Aorta (tissue), 5 donors: Measurements from ENCODE around the gene ITPRID2. TPM values are rescaled to one million over a fixed set of nuclear protein-coding genes. Genes with fewer than 3 reads are reported as not detected.

Experiments used
- ATAC-seq: fragments of 200-7000 bp; cut with Tn5 transposase; one replicate; pipeline ENCODE4 v1.9.1; 2022; ENCODE audit warnings: moderate library complexity; ENCODE audit not compliant: low FRiP score
- DNase-seq, 2 donors: peaks; one replicate each; pipeline ENCODE4 v3.0.0-alpha.2; 2020
- H3K27ac ChIP-seq, 2 donors: one replicate each; pipeline ENCODE4 v1.5.1; 2013; ENCODE audit warnings: low read length in 2 of 2, mild to moderate bottlenecking in 2 of 2, moderate library complexity in 2 of 2, control low read depth in 1 of 2, inconsistent platforms in 1 of 2, low read depth in 1 of 2
- H3K27me3 ChIP-seq, 2 donors: one replicate each; pipeline ENCODE4 v1.6.1; 2013; ENCODE audit warnings: control low read depth in 1 of 2, low read length in 1 of 2, mild to moderate bottlenecking in 1 of 2, moderate library complexity in 1 of 2; ENCODE audit not compliant: insufficient read depth in 2 of 2, control insufficient read depth in 1 of 2
- H3K36me3 ChIP-seq, 2 donors: one replicate each; pipeline ENCODE4 v1.6.1; 2013; ENCODE audit warnings: control low read depth in 1 of 2, low read length in 1 of 2, mild to moderate bottlenecking in 1 of 2; ENCODE audit not compliant: insufficient read depth in 2 of 2, control insufficient read depth in 1 of 2
- H3K4me1 ChIP-seq, 2 donors: one replicate each; pipeline ENCODE4 v1.6.1; 2013; ENCODE audit warnings: low read length in 2 of 2, control low read depth in 1 of 2, mild to moderate bottlenecking in 1 of 2, moderate library complexity in 1 of 2; ENCODE audit not compliant: insufficient read depth in 2 of 2, control insufficient read depth in 1 of 2
- H3K4me3 ChIP-seq, 2 donors: one replicate each; pipeline ENCODE4 v1.5.1; 2013; ENCODE audit warnings: low read length in 2 of 2, control low read depth in 1 of 2, mild to moderate bottlenecking in 1 of 2
- H3K9me3 ChIP-seq: one replicate; pipeline ENCODE4 v1.6.1; 2013; ENCODE audit warnings: mild to moderate bottlenecking, low read length; ENCODE audit not compliant: control insufficient read depth
- WGBS, 2 donors: extraction: QIAGEN DNeasy Blood & Tissue Kit; methylation state at CpG; one replicate each; pipeline ENCODE4 v1.1.7; 2013; 5-methylcytosine and 5-hydroxymethylcytosine counted together
- intact Hi-C, 2 donors: fragments of 100-400 bp; cut with DNase I; formaldehyde crosslinking; loops; one replicate each; pipeline versions ENCODE4 v1.14.2 to v1.15.0; 2022
- polyA plus RNA-seq, 2 donors: library from polyadenylated mRNA; stranded (reverse); fragments of 200-250 nt; gene quantifications; one replicate each; pipeline ENCODE4 v1.2.3, GENCODE V29; 2013
- total RNA-seq, 2 donors: library from RNA; stranded (reverse); fragmentation: NEBNext Ultra II Directional; extraction: Animal tissue kit (Norgen Biotek cat#: 25700); gene quantifications; one replicate each; pipeline ENCODE4 v1.2.1, GENCODE V29; 2021
- donor health status: healthy with polysubstance abuse.
- donor health status: Bipolar disorder and iron deficiency.
- donor health status: DM: no; HTN: no; CAD: no.
- donor health status: DM: no; HTN: no; CAD: no.
- donor health status: DM: yes; HTN: yes; CAD: no.

ITPRID2 gene
- total and polyA plus RNA-seq, 4 donors, result 40.1 to 145 (median 102) TPM

- no peaks in the 10 kb centered on the region for H3K27me3 ChIP-seq
- intact Hi-C loops, result loop anchor here in 1 of 2 donors (2.0 kb wide), 1 partner anchor 80 kb away; no protein-coding TSS in a partner anchor
- ATAC-seq, result no peak
- no peak overlapping the region for H3K4me3 ChIP-seq
- no peaks in the 10 kb centered on the region for H3K9me3 ChIP-seq
- no peak for DNase-seq
- 58% methylated on average over 2 of the region's 2 CpGs for WGBS, 2 donors
- no peaks in the 10 kb centered on the region for H3K36me3 ChIP-seq
- no peak overlapping the region for H3K27ac ChIP-seq
- peaks cover 0 to 9% of the 10 kb centered on the region in 2 donors for H3K4me1 ChIP-seq
Observed at GRCh38 chr2:181887045-181887444, 4.5 kb upstream of the ITPRID2 start.

GRCh38 chr2:181889776-181890175, 1.8 kb upstream of the ITPRID2 start:
- no peak for DNase-seq
- Histone ChIP-seq H3K4me3 (no peak overlapping the region), H3K27ac (peak overlapping the region; percentile 64 to 82)

GRCh38 chr2:181890271-181890670, 1.3 kb upstream of the ITPRID2 start:
- WGBS, 2 donors, result 44 to 47% methylated on average over 2 of the region's 2 CpGs
- Histone ChIP-seq H3K9me3 (no peaks in the 10 kb centered on the region), H3K4me3 (no peak overlapping the region), H3K27me3 (no peaks in the 10 kb centered on the region), H3K36me3 (no peaks in the 10 kb centered on the region), H3K27ac (peak overlapping the region; percentile 64 to 82), H3K4me1 (peaks cover 0 to 11% of the 10 kb centered on the region in 2 donors)
- intact Hi-C loops, result loop anchor here in 1 of 2 donors (5.0 kb wide), 3 partner anchors 98 to 187 kb away; no protein-coding TSS in a partner anchor
- ATAC-seq (no peak), DNase-seq (no peak)

More at GRCh38 chr2:181889776-181890175, 1.8 kb upstream of the ITPRID2 start:
- Histone ChIP-seq H3K4me1 (peaks cover 0 to 11% of the 10 kb centered on the region in 2 donors), H3K27me3 (no peaks in the 10 kb centered on the region), H3K9me3 (no peaks in the 10 kb centered on the region), H3K36me3 (no peaks in the 10 kb centered on the region)
- intact Hi-C loops, result loop anchor here in 1 of 2 donors (5.0 kb wide), 3 partner anchors 97 to 188 kb away; no protein-coding TSS in a partner anchor
- ATAC-seq, result no peak

GRCh38 chr2:181891966-181892798, 652 bp downstream of the ITPRID2 start:
- peaks cover 0 to 7% of the 10 kb centered on the region in 2 donors for H3K4me1 ChIP-seq
- ATAC-seq (peak; percentile 82), DNase-seq (peak; percentile 81 to 88)
- intact Hi-C loops, result loop anchor here in 1 of 2 donors (5.0 kb wide), 3 partner anchors 100 to 185 kb away; no protein-coding TSS in a partner anchor
- H3K27me3 ChIP-seq, result no peaks in the 10 kb centered on the region
- H3K27ac ChIP-seq, result peak overlapping the region; percentile 93 to 94
- H3K36me3 ChIP-seq, result no peaks in the 10 kb centered on the region
- H3K9me3 ChIP-seq, result no peaks in the 10 kb centered on the region
- WGBS, 2 donors, result 0% methylated on average over 79 to 83 of the region's 83 CpGs
- H3K4me3 ChIP-seq, result peak overlapping the region; percentile 85 to 86

GRCh38 chr2:181892799-181893435, 1.4 kb downstream of the ITPRID2 start:
- Histone ChIP-seq H3K27ac (peak overlapping the region in 1 of 2 donors; percentile 94), H3K27me3 (no peaks in the 10 kb centered on the region), H3K9me3 (no peaks in the 10 kb centered on the region), H3K4me3 (peak overlapping the region; percentile 85 to 86), H3K36me3 (no peaks in the 10 kb centered on the region), H3K4me1 (peaks cover 0 to 7% of the 10 kb centered on the region in 2 donors)
- intact Hi-C loops, result loop anchor here in 1 of 2 donors (5.0 kb wide), 3 partner anchors 101 to 184 kb away; no protein-coding TSS in a partner anchor
- DNase-seq (no peak), ATAC-seq (no peak)
- WGBS, 2 donors, result 5 to 6% methylated on average over 10 of the region's 10 CpGs

- Histone ChIP-seq H3K4me1 (peaks cover 0 to 7% of the 10 kb centered on the region in 2 donors), H3K4me3 (peak overlapping the region; percentile 41 to 43), H3K36me3 (peaks cover under 1% of the 10 kb centered on the region in 2 donors), H3K27ac (no peak overlapping the region), H3K9me3 (no peaks in the 10 kb centered on the region), H3K27me3 (no peaks in the 10 kb centered on the region)
- intact Hi-C loops, result loop anchor here in 1 of 2 donors (5.0 kb wide), 3 partner anchors 102 to 183 kb away; no protein-coding TSS in a partner anchor
- ATAC-seq (no peak), DNase-seq (no peak)
- WGBS, 2 donors, result 56 to 61% methylated on average over 3 of the region's 3 CpGs
Observed at GRCh38 chr2:181894381-181894780, 2.9 kb downstream of the ITPRID2 start.

- no peak for DNase-seq
- no peak overlapping the region for H3K27ac ChIP-seq
- H3K4me1 ChIP-seq, result peaks cover 0 to 3% of the 10 kb centered on the region in 2 donors
- no peak overlapping the region for H3K4me3 ChIP-seq
- peaks cover 3 to 4% of the 10 kb centered on the region in 2 donors for H3K36me3 ChIP-seq
- 49 to 58% methylated on average over 1 of the region's 1 CpG for WGBS, 2 donors
- H3K9me3 ChIP-seq, result no peaks in the 10 kb centered on the region
- intact Hi-C loops, result no loop called here
- ATAC-seq, result no peak
- H3K27me3 ChIP-seq, result no peaks in the 10 kb centered on the region
Observed at GRCh38 chr2:181895818-181896217, 4.3 kb downstream of the ITPRID2 start.

- intact Hi-C loops, result no loop called here
- 88 to 91% methylated on average over 1 of the region's 1 CpG for WGBS, 2 donors
- Histone ChIP-seq H3K4me3 (no peak overlapping the region), H3K27ac (no peak overlapping the region), H3K36me3 (peaks cover 3 to 4% of the 10 kb centered on the region in 2 donors), H3K4me1 (peaks cover 0 to 3% of the 10 kb centered on the region in 2 donors), H3K9me3 (no peaks in the 10 kb centered on the region), H3K27me3 (no peaks in the 10 kb centered on the region)
- ATAC-seq (no peak), DNase-seq (no peak)
Observed at GRCh38 chr2:181896286-181896685, 4.8 kb downstream of the ITPRID2 start.
